Right lobe of liver (tissue), 4 donors: ENCODE data around the gene ZMPSTE24.
"Not testable (repeated sequence)": the region's sequence is repeated elsewhere in the genome, so short reads cannot be mapped to it uniquely, and the experiment has no call there.

Experiments used
- POLR2A ChIP-seq: fragments of 450-650 bp; IDR thresholded peaks from one replicate; pipeline ENCODE4 v1.6.1; 2017; ENCODE audit warnings: antibody characterized with exemption, mild to moderate bottlenecking
- TF ChIP-seq, protein P1 (sequence below), 4 donors: fragments of 200-600 bp in 3 of 4; fragments of 450-650 bp in 1 of 4; IDR thresholded peaks; one replicate each; pipeline versions ENCODE4 v1.5.1 to v1.8.0; 2016 to 2022; ENCODE audit warnings: antibody characterized with exemption in 4 of 4, mild to moderate bottlenecking in 2 of 4
- donor health status: DM: no; HTN: no; CAD: no.
- donor health status: DM: no; HTN: no; CAD: no.
- donor health status: DM: no; HTN: yes; CAD: no.

- TF ChIP-seq, protein P1, sequence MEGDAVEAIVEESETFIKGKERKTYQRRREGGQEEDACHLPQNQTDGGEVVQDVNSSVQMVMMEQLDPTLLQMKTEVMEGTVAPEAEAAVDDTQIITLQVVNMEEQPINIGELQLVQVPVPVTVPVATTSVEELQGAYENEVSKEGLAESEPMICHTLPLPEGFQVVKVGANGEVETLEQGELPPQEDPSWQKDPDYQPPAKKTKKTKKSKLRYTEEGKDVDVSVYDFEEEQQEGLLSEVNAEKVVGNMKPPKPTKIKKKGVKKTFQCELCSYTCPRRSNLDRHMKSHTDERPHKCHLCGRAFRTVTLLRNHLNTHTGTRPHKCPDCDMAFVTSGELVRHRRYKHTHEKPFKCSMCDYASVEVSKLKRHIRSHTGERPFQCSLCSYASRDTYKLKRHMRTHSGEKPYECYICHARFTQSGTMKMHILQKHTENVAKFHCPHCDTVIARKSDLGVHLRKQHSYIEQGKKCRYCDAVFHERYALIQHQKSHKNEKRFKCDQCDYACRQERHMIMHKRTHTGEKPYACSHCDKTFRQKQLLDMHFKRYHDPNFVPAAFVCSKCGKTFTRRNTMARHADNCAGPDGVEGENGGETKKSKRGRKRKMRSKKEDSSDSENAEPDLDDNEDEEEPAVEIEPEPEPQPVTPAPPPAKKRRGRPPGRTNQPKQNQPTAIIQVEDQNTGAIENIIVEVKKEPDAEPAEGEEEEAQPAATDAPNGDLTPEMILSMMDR (IDR thresholded peaks at IDR 0.05), result not testable (repeated sequence)
- not testable (repeated sequence) for TF ChIP-seq POLR2A
These were observed 36.5 kb upstream of the ZMPSTE24 start for GRCh38 chr1:40221471-40221905.
